Erythroblast (primary cell): ENCODE results near the gene ABAT.

Experiments used
- GATA1 ChIP-seq: IDR thresholded peaks from 2 replicates; pipeline ENCODE4 v1.6.1; 2011; ENCODE audit warnings: low read depth, mild to moderate bottlenecking, control low read depth, low read length, moderate library complexity
- POLR2A ChIP-seq: IDR thresholded peaks from 2 replicates; pipeline ENCODE4 v1.6.1; 2011; ENCODE audit warnings: mild to moderate bottlenecking, low read length

- TF ChIP-seq POLR2A (no peak), GATA1 (no peak)
Measured at GRCh38 chr16:8804313-8804712, 129.9 kb downstream of the ABAT start.
